ENCODE results near the gene SHROOM3. TPM values are rescaled to one million over a fixed set of nuclear protein-coding genes. Genes with fewer than 3 reads are reported as not detected.
A peak's percentile ranks its signal among the peaks of the same experiment; 100 is the strongest.

Gene SHROOM3
- total RNA-seq, 2 experiments from 2014 or later, result not detected

- Mint-ChIP-seq H3K27ac (no peak overlapping the region), H3K27me3 (ENCODE audit: low read depth) (peaks cover 52% of the 10 kb centered on the region), H3K36me3 (ENCODE audit: low read depth) (no peaks in the 10 kb centered on the region), H3K9me3 (ENCODE audit: insufficient read depth) (no peaks in the 10 kb centered on the region), H3K4me1 (ENCODE audit: low read depth) (peaks cover 5% of the 10 kb centered on the region), H3K4me3 (no peak overlapping the region)
- CTCF ChIA-PET, result no interaction called here
- POLR2A ChIA-PET, result no interaction called here
- DNase-seq, result no peak
- no peak for ATAC-seq
These were observed 147.7 kb downstream of the SHROOM3 start for GRCh38 chr4:76582817-76583087.

DNA sequence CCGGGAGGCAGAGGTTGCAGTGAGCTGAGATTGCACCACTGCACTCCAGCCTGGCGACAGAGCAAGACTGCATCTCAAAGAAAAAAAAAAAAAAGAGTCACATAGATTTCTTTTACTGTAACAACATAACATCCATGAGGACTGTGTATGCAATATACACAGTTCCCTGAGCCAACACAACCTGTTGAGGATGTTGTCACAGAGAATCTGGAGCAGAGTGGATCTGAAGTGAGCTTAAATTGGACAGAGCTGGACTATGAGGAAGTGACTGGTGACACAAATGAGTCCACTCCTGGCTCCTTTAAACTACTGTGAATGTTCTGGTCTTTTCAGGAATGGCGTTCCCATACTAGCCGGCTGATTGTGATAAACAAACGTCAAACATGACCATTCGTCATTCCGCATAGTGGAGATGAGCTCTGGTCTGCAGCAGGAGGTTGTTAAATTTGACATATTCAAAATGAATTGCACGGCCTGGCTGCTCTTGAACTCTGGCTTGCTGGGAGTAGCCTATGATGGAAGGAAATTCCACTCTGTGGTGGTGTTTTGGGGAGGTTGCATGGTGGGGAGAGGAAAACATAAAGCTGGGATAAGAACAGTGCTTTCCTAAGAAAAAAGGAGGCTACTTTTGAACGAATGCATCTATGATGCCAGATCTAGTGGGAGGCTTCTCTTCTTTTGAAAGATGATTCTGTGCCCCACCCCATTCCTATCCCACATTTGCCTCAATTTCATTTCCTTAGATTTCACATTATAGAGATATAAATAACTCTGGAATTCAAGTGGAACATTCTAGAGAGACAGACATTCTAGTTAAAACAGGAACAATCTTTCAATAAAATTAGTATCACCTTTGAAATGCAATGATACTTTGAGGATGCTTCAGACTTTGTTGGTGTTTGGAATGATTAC is 149.5 kb downstream of the SHROOM3 start:
- no peak for DNase-seq
- Mint-ChIP-seq H3K27ac (no peak overlapping the region), H3K4me1 (ENCODE audit: low read depth) (peaks cover 5% of the 10 kb centered on the region), H3K27me3 (ENCODE audit: low read depth) (peaks cover 48% of the 10 kb centered on the region), H3K36me3 (ENCODE audit: low read depth) (no peaks in the 10 kb centered on the region), H3K4me3 (no peak overlapping the region), H3K9me3 (ENCODE audit: insufficient read depth) (no peaks in the 10 kb centered on the region)
- POLR2A ChIA-PET, result no interaction called here
- ATAC-seq, result no peak
- CTCF ChIA-PET, result no interaction called here

- ATAC-seq, result no peak
- DNase-seq, result no peak
- POLR2A ChIA-PET, result interaction anchor here (1.0 kb wide), 1 partner anchor 22 kb away, joined by 3 read pairs; no protein-coding TSS in a partner anchor
- Mint-ChIP-seq H3K9me3 (ENCODE audit: insufficient read depth) (no peaks in the 10 kb centered on the region), H3K36me3 (ENCODE audit: low read depth) (no peaks in the 10 kb centered on the region), H3K4me3 (no peak overlapping the region), H3K27me3 (ENCODE audit: low read depth) (peaks cover 50% of the 10 kb centered on the region), H3K4me1 (ENCODE audit: low read depth) (peaks cover 5% of the 10 kb centered on the region), H3K27ac (no peak overlapping the region)
- CTCF ChIA-PET, result interaction anchor here (0.8 kb wide), 1 partner anchor 9 kb away, joined by 3 read pairs; no protein-coding TSS in a partner anchor
These were observed 150.2 kb downstream of the SHROOM3 start for GRCh38 chr4:76585272-76585671.

GRCh38 chr4:76585897-76586360 is 150.9 kb downstream of the SHROOM3 start:
- peaks cover 50% of the 10 kb centered on the region for H3K27me3 Mint-ChIP-seq (ENCODE audit: low read depth)
- ATAC-seq, result peak; percentile 47

GRCh38 chr4:76588274-76588673 is 153.2 kb downstream of the SHROOM3 start:
- H3K4me3 Mint-ChIP-seq, result no peak overlapping the region
- no peaks in the 10 kb centered on the region for H3K9me3 Mint-ChIP-seq (ENCODE audit: insufficient read depth)
- ATAC-seq (no peak), DNase-seq (no peak)
- ChIA-PET POLR2A (no interaction called here), CTCF (no interaction called here)
- H3K27ac Mint-ChIP-seq, result no peak overlapping the region
- H3K27me3 Mint-ChIP-seq (ENCODE audit: low read depth), result peaks cover 35% of the 10 kb centered on the region
- H3K4me1 Mint-ChIP-seq (ENCODE audit: low read depth), result peaks cover 5% of the 10 kb centered on the region
- H3K36me3 Mint-ChIP-seq (ENCODE audit: low read depth), result no peaks in the 10 kb centered on the region

More at GRCh38 chr4:76585897-76586360, 150.9 kb downstream of the SHROOM3 start:
- DNase-seq, result peak; percentile 21
- Mint-ChIP-seq H3K4me3 (peak overlapping the region; percentile 29), H3K9me3 (ENCODE audit: insufficient read depth) (no peaks in the 10 kb centered on the region), H3K27ac (no peak overlapping the region), H3K36me3 (ENCODE audit: low read depth) (no peaks in the 10 kb centered on the region), H3K4me1 (ENCODE audit: low read depth) (peaks cover 5% of the 10 kb centered on the region)
- CTCF ChIA-PET, result interaction anchor here (0.8 kb wide), 1 partner anchor 8 kb away, joined by 3 read pairs; no protein-coding TSS in a partner anchor
- POLR2A ChIA-PET, result interaction anchor here (1.0 kb wide), 1 partner anchor 23 kb away, joined by 3 read pairs; no protein-coding TSS in a partner anchor

DNA sequence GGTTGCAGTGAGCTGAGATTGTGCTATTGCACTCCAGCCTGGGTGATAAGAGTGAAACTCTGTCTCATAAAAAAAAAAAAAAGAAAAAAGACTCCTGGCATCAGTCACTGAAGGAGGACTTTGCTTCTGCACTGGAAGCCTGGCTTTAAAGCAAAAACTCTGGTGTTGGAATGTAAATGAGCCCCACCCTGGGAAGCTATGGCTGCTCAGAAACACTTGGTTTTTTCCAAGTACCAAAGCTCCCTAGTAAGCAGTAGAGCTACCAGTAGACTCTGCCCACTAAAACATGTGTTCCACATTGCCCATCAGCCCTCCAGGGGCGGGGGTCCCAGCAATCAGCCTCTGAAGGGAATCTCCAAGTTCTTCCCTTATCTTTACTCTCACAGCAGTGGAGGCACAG is 154.4 kb downstream of the SHROOM3 start:
- DNase-seq, result no peak

GRCh38 chr4:76589872-76590797 is 155.1 kb downstream of the SHROOM3 start:
- H3K4me1 Mint-ChIP-seq (ENCODE audit: low read depth), result peaks cover 5% of the 10 kb centered on the region
- ChIA-PET CTCF (no interaction called here), POLR2A (no interaction called here)
- no peaks in the 10 kb centered on the region for H3K36me3 Mint-ChIP-seq (ENCODE audit: low read depth)
- H3K9me3 Mint-ChIP-seq (ENCODE audit: insufficient read depth), result no peaks in the 10 kb centered on the region
- H3K27ac Mint-ChIP-seq, result no peak overlapping the region
- H3K4me3 Mint-ChIP-seq, result no peak overlapping the region
- peaks cover 29% of the 10 kb centered on the region for H3K27me3 Mint-ChIP-seq (ENCODE audit: low read depth)
- no peak for DNase-seq
- no peak for ATAC-seq

More for the DNA sequence above, 154.4 kb downstream of the SHROOM3 start:
- CTCF ChIA-PET, result no interaction called here
- no peaks in the 10 kb centered on the region for H3K9me3 Mint-ChIP-seq (ENCODE audit: insufficient read depth)
- H3K36me3 Mint-ChIP-seq (ENCODE audit: low read depth), result no peaks in the 10 kb centered on the region
- H3K4me3 Mint-ChIP-seq, result no peak overlapping the region
- peaks cover 35% of the 10 kb centered on the region for H3K27me3 Mint-ChIP-seq (ENCODE audit: low read depth)
- no peak for ATAC-seq
- POLR2A ChIA-PET, result no interaction called here
- peaks cover 5% of the 10 kb centered on the region for H3K4me1 Mint-ChIP-seq (ENCODE audit: low read depth)
- H3K27ac Mint-ChIP-seq, result no peak overlapping the region

GRCh38 chr4:76590798-76591281 is 155.8 kb downstream of the SHROOM3 start:
- Mint-ChIP-seq H3K27ac (no peak overlapping the region), H3K4me1 (ENCODE audit: low read depth) (peaks cover 4% of the 10 kb centered on the region), H3K4me3 (no peak overlapping the region), H3K27me3 (ENCODE audit: low read depth) (peaks cover 22% of the 10 kb centered on the region), H3K36me3 (ENCODE audit: low read depth) (no peaks in the 10 kb centered on the region), H3K9me3 (ENCODE audit: insufficient read depth) (no peaks in the 10 kb centered on the region)
- DNase-seq (no peak), ATAC-seq (no peak)
- ChIA-PET POLR2A (no interaction called here), CTCF (no interaction called here)

- H3K4me3 Mint-ChIP-seq, result no peak overlapping the region
- peaks cover 12% of the 10 kb centered on the region for H3K27me3 Mint-ChIP-seq (ENCODE audit: low read depth)
- H3K9me3 Mint-ChIP-seq (ENCODE audit: insufficient read depth), result no peaks in the 10 kb centered on the region
- ChIA-PET POLR2A (no interaction called here), CTCF (no interaction called here)
- H3K36me3 Mint-ChIP-seq (ENCODE audit: low read depth), result no peaks in the 10 kb centered on the region
- no peaks in the 10 kb centered on the region for H3K4me1 Mint-ChIP-seq (ENCODE audit: low read depth)
- DNase-seq (no peak), ATAC-seq (no peak)
- H3K27ac Mint-ChIP-seq, result no peak overlapping the region
These were observed 157.0 kb downstream of the SHROOM3 start for GRCh38 chr4:76591992-76592391.

- ChIA-PET CTCF (no interaction called here), POLR2A (no interaction called here)
- ATAC-seq (no peak), DNase-seq (no peak)
- H3K4me1 Mint-ChIP-seq (ENCODE audit: low read depth), result no peaks in the 10 kb centered on the region
- H3K36me3 Mint-ChIP-seq (ENCODE audit: low read depth), result no peaks in the 10 kb centered on the region
- peaks cover 11% of the 10 kb centered on the region for H3K27me3 Mint-ChIP-seq (ENCODE audit: low read depth)
- no peaks in the 10 kb centered on the region for H3K9me3 Mint-ChIP-seq (ENCODE audit: insufficient read depth)
- H3K27ac Mint-ChIP-seq, result no peak overlapping the region
- no peak overlapping the region for H3K4me3 Mint-ChIP-seq
These were observed 157.4 kb downstream of the SHROOM3 start for GRCh38 chr4:76592460-76592859.

DNA sequence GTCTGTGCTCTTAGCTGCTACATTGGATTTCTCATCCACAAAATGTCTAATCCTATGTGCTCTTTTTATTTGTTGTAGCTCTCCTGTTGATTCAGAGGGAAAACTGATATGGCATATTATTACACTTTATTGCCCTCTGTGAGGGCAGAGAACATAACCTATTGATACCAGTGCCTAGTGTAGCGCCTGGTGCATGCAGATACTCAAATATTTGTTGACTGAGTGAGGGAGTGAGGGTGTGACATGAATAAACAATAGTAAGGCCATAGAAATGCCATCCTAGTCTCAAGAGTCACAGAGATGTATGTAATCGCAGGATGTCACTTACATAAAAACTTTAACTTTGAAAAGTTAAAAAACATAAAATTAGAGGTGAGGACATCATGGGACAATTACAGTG is 159.1 kb downstream of the SHROOM3 start:
- Mint-ChIP-seq H3K4me3 (no peak overlapping the region), H3K36me3 (ENCODE audit: low read depth) (no peaks in the 10 kb centered on the region), H3K9me3 (ENCODE audit: insufficient read depth) (no peaks in the 10 kb centered on the region), H3K27me3 (ENCODE audit: low read depth) (peaks cover 13% of the 10 kb centered on the region), H3K4me1 (ENCODE audit: low read depth) (no peaks in the 10 kb centered on the region), H3K27ac (no peak overlapping the region)
- ATAC-seq (no peak), DNase-seq (no peak)
- CTCF ChIA-PET, result interaction anchor here (1.1 kb wide), 1 partner anchor 9 kb away, joined by 3 read pairs; no protein-coding TSS in a partner anchor
- POLR2A ChIA-PET, result no interaction called here

DNA sequence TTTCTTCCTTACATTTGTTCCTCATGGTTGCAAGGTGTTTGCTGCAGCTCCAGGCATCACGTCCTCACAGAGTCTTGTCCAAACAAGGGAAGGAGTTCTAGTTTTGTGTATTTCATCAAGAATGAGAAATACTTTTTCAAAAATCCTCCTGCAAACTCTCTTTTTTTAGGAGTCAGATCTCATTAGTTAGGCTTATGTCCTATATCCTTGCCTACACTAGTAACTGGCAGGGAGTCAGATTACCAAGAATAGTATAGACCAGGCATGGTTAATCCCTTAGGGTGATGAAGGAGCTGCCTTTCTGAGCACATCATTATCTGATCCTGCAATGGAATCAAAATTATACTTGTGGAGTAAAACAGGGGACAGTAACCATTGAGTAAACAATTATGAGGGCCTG is 160.4 kb downstream of the SHROOM3 start:
- Mint-ChIP-seq H3K36me3 (ENCODE audit: low read depth) (no peaks in the 10 kb centered on the region), H3K27me3 (ENCODE audit: low read depth) (peaks cover 7% of the 10 kb centered on the region), H3K4me1 (ENCODE audit: low read depth) (no peaks in the 10 kb centered on the region), H3K27ac (no peak overlapping the region), H3K9me3 (ENCODE audit: insufficient read depth) (no peaks in the 10 kb centered on the region), H3K4me3 (no peak overlapping the region)
- POLR2A ChIA-PET, result no interaction called here
- ATAC-seq (no peak), DNase-seq (no peak)
- CTCF ChIA-PET, result no interaction called here
